DOHH2 (cell line): ENCODE results near the gene ACSF3.
A peak's percentile ranks its signal among the peaks of the same experiment; 100 is the strongest.

Source experiments
- EZH2phosphoT487 ChIP-seq: fragments of 200-600 bp; sonication (generic); IDR thresholded peaks from 2 replicates; pipeline ENCODE4 v1.6.1; 2017; ENCODE audit warnings: borderline replicate concordance, mild to moderate bottlenecking, antibody characterized with exemption, low read length, moderate library complexity, mixed read lengths
- TF ChIP-seq, protein P1 (sequence below): fragments of 200-600 bp; sonication (generic); IDR thresholded peaks from one replicate; pipeline ENCODE4 v1.5.1; 2014; ENCODE audit warnings: antibody characterized with exemption, mild to moderate bottlenecking, low read depth, low read length; ENCODE audit not compliant: poor library complexity, severe bottlenecking

- TF ChIP-seq, protein P1, sequence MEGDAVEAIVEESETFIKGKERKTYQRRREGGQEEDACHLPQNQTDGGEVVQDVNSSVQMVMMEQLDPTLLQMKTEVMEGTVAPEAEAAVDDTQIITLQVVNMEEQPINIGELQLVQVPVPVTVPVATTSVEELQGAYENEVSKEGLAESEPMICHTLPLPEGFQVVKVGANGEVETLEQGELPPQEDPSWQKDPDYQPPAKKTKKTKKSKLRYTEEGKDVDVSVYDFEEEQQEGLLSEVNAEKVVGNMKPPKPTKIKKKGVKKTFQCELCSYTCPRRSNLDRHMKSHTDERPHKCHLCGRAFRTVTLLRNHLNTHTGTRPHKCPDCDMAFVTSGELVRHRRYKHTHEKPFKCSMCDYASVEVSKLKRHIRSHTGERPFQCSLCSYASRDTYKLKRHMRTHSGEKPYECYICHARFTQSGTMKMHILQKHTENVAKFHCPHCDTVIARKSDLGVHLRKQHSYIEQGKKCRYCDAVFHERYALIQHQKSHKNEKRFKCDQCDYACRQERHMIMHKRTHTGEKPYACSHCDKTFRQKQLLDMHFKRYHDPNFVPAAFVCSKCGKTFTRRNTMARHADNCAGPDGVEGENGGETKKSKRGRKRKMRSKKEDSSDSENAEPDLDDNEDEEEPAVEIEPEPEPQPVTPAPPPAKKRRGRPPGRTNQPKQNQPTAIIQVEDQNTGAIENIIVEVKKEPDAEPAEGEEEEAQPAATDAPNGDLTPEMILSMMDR, result peak; percentile 51
- no peak for TF ChIP-seq EZH2phosphoT487
These were observed 74.9 kb downstream of the ACSF3 start for GRCh38 chr16:89168381-89169189.
